HG02798 (cell line): ENCODE data around the gene C12orf57.
"Not testable (repeated sequence)": the region's sequence is repeated elsewhere in the genome, so short reads cannot be mapped to it uniquely, and the experiment has no call there.

Experiments used
- ATAC-seq: cut with Tn5 transposase; IDR thresholded peaks from one replicate; pipeline ENCODE4 v1.9.1; 2021; ENCODE audit warnings: mild to moderate bottlenecking; ENCODE audit not compliant: unreplicated experiment, poor library complexity

The C12orf57 gene

GRCh38 chr12:6943722-6944380 is at the start of gene C12orf57, which contains the start of gene RNU7-1:
TSS of gene C12orf57 (plus strand) at chr12:6944022. CDS start at chr12:6944122, 100 bp downstream.
TSS of gene RNU7-1 (plus strand) at chr12:6943816.
- peak; percentile 44 for ATAC-seq

- ATAC-seq, result no peak
These were observed 49.5 kb upstream of the C12orf57 start for GRCh38 chr12:6894321-6894720.

GRCh38 chr12:6896846-6897435 is 46.9 kb upstream of the C12orf57 start:
- no peak for ATAC-seq

GRCh38 chr12:6899427-6899826 is 44.4 kb upstream of the C12orf57 start:
- ATAC-seq, result no peak

- ATAC-seq, result no peak
These were observed 43.8 kb upstream of the C12orf57 start for GRCh38 chr12:6899837-6900519.

- ATAC-seq, result no peak
These were observed 41.4 kb upstream of the C12orf57 start for GRCh38 chr12:6902448-6902847.

- ATAC-seq, result no peak
These were observed 40.1 kb upstream of the C12orf57 start for GRCh38 chr12:6903722-6904121.

- peak; percentile 99 for ATAC-seq
These were observed 39.2 kb upstream of the C12orf57 start, which contains the start of gene LRRC23 for GRCh38 chr12:6904280-6905276. TSS of gene LRRC23 (plus strand) at chr12:6904822. CDS start at chr12:6905634, 812 bp downstream.

GRCh38 chr12:6905414-6906040 is 38.3 kb upstream of the C12orf57 start:
- no peak for ATAC-seq

GRCh38 chr12:6908141-6908540 is 35.7 kb upstream of the C12orf57 start:
- not testable (repeated sequence) for ATAC-seq

GRCh38 chr12:6909421-6910145 is 34.2 kb upstream of the C12orf57 start:
- ATAC-seq, result no peak

- no peak for ATAC-seq
These were observed 31.5 kb upstream of the C12orf57 start for GRCh38 chr12:6912164-6912935.

- ATAC-seq, result peak; percentile 81
These were observed 29.4 kb upstream of the C12orf57 start, which contains the start of gene ENO2 for GRCh38 chr12:6914246-6914946. TSS of gene ENO2 (plus strand) at chr12:6914580. CDS start at chr12:6915833, 1,253 bp downstream.

GRCh38 chr12:6914947-6915788 is 28.7 kb upstream of the C12orf57 start:
- ATAC-seq, result no peak

GRCh38 chr12:6915789-6916285 is 28.0 kb upstream of the C12orf57 start:
- ATAC-seq, result no peak

- ATAC-seq, result no peak
These were observed 27.2 kb upstream of the C12orf57 start for GRCh38 chr12:6916426-6917200.
